Activated CD8-positive, alpha-beta memory T cell treated with anti-CD3 and anti-CD28 coated beads, Interleukin-2, amount 50 U/mL, for 24 hours (primary cell): ENCODE results near the gene ENG.

Experiments used
- DNase-seq: peaks from one replicate; pipeline ENCODE4 v3.0.0-alpha.2; 2020; ENCODE audit errors: extremely low read depth

The ENG gene

GRCh38 chr9:127776924-127777289 is 77.6 kb downstream of the ENG start:
- no peak for DNase-seq

GRCh38 chr9:127776195-127776923 is 78.1 kb downstream of the ENG start:
- DNase-seq = no peak

- no peak for DNase-seq
Measured at GRCh38 chr9:127773981-127774380, 80.5 kb downstream of the ENG start.

- no peak for DNase-seq
Measured at GRCh38 chr9:127773272-127773671, 81.2 kb downstream of the ENG start.

- DNase-seq = no peak
Measured at GRCh38 chr9:127772603-127773002, 81.9 kb downstream of the ENG start.

GRCh38 chr9:127771570-127772189 is 82.8 kb downstream of the ENG start:
- no peak for DNase-seq

GRCh38 chr9:127770905-127771569 is 83.4 kb downstream of the ENG start:
- DNase-seq = peak; percentile 95

- DNase-seq = no peak
Measured at GRCh38 chr9:127770583-127770904, 83.9 kb downstream of the ENG start.

GRCh38 chr9:127769929-127770582 is 84.4 kb downstream of the ENG start:
- DNase-seq = no peak

- no peak for DNase-seq
Measured at GRCh38 chr9:127769101-127769500, 85.4 kb downstream of the ENG start.

GRCh38 chr9:127768698-127769097 is 85.8 kb downstream of the ENG start:
- no peak for DNase-seq

- DNase-seq = no peak
Measured at GRCh38 chr9:127767909-127768331, 86.5 kb downstream of the ENG start.

- no peak for DNase-seq
Measured at GRCh38 chr9:127767410-127767809, 87.0 kb downstream of the ENG start.

GRCh38 chr9:127765418-127765817 is 89.0 kb downstream of the ENG start:
- DNase-seq = no peak
